Bronchial epithelial cell (primary cell): ENCODE data around the gene WDFY2. TPM values are rescaled to one million over a fixed set of nuclear protein-coding genes. Genes with fewer than 3 reads are reported as not detected.

Experiments used
- DNase-seq: peaks from one replicate; pipeline ENCODE4 v3.0.0-alpha.2; 2010; ENCODE audit warnings: low read depth
- FAIRE-seq: peaks from 2 replicates; lab custom pipeline; 2011; peaks lifted over from hg19 to GRCh38; lab: Jason Lieb, UNC
- H3K27me3 ChIP-seq: 2 replicates; pipeline ENCODE4 v1.5.1; 2011; ENCODE audit warnings: low read length; ENCODE audit not compliant: control insufficient read depth, insufficient read depth
- H3K36me3 ChIP-seq: 2 replicates; pipeline ENCODE4 v1.5.1; 2011; ENCODE audit warnings: low read length; ENCODE audit not compliant: control insufficient read depth, insufficient read depth
- H3K4me3 ChIP-seq: 2 replicates; pipeline ENCODE4 v1.5.1; 2011; ENCODE audit warnings: mild to moderate bottlenecking, low read depth, low read length, control low read depth
- total RNA-seq: library from RNA; depleted of rRNA; stranded (reverse); fragments of >200 nt; gene quantifications from 2 replicates; pipeline ENCODE4 v1.2.1, GENCODE V29; 2014
- TF ChIP-seq, protein P1 (sequence below): IDR thresholded peaks from 2 replicates; pipeline ENCODE4 v1.5.1; 2011; ENCODE audit warnings: mild to moderate bottlenecking, moderate library complexity, low read length, control low read depth, inconsistent platforms; ENCODE audit not compliant: insufficient read depth, severe bottlenecking

The WDFY2 gene
- total RNA-seq, 1 donor from 2014 or later, result 11.3 TPM

DNA sequence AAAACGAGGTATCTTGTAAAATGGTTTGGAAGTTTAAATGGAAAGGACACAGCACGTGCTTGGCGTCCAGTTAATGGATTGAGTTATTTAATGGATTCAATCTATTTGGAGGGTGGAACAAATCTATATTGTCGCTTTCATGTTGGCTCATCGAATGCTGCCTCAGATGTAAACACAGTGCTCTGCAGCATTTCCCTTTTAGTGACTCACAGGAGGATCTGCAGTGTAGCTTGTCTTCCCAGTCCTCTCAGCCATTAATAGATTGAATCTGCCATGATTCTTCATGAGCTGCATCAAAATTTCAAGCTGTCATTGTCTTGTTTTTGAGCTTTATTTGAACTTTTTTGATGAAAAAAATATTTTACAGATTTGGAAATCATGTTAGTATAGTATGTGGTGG, 175.0 kb downstream of the WDFY2 start:
- no peak overlapping the region for H3K4me3 ChIP-seq
- TF ChIP-seq, protein P1, sequence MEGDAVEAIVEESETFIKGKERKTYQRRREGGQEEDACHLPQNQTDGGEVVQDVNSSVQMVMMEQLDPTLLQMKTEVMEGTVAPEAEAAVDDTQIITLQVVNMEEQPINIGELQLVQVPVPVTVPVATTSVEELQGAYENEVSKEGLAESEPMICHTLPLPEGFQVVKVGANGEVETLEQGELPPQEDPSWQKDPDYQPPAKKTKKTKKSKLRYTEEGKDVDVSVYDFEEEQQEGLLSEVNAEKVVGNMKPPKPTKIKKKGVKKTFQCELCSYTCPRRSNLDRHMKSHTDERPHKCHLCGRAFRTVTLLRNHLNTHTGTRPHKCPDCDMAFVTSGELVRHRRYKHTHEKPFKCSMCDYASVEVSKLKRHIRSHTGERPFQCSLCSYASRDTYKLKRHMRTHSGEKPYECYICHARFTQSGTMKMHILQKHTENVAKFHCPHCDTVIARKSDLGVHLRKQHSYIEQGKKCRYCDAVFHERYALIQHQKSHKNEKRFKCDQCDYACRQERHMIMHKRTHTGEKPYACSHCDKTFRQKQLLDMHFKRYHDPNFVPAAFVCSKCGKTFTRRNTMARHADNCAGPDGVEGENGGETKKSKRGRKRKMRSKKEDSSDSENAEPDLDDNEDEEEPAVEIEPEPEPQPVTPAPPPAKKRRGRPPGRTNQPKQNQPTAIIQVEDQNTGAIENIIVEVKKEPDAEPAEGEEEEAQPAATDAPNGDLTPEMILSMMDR, result no peak
- H3K36me3 ChIP-seq, result peaks cover 31% of the 10 kb centered on the region
- no peaks in the 10 kb centered on the region for H3K27me3 ChIP-seq
- FAIRE-seq (no peak), DNase-seq (peak; percentile 17)

DNA sequence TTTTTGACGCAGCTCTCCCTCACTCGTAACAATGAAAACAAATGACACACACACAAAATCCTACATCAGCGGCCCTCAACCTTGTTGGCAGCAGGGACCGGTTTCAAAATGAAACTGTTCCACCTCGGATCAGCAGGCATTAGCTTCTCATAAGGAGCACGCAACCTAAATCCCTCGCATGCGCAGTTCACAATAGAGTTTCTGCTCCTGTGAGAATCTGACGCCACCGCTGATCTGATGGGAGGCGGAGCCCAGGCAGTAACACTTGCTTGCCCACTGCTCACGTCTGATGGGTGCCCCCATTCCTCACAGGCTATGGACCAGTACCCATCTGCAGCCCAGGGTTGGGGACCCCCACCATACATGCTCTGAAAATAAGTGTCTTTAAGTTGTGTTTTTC, 176.3 kb downstream of the WDFY2 start:
- H3K27me3 ChIP-seq, result no peaks in the 10 kb centered on the region
- FAIRE-seq (no peak), DNase-seq (no peak)
- TF ChIP-seq, protein P1, result no peak
- no peak overlapping the region for H3K4me3 ChIP-seq
- H3K36me3 ChIP-seq, result peaks cover 25% of the 10 kb centered on the region

DNA sequence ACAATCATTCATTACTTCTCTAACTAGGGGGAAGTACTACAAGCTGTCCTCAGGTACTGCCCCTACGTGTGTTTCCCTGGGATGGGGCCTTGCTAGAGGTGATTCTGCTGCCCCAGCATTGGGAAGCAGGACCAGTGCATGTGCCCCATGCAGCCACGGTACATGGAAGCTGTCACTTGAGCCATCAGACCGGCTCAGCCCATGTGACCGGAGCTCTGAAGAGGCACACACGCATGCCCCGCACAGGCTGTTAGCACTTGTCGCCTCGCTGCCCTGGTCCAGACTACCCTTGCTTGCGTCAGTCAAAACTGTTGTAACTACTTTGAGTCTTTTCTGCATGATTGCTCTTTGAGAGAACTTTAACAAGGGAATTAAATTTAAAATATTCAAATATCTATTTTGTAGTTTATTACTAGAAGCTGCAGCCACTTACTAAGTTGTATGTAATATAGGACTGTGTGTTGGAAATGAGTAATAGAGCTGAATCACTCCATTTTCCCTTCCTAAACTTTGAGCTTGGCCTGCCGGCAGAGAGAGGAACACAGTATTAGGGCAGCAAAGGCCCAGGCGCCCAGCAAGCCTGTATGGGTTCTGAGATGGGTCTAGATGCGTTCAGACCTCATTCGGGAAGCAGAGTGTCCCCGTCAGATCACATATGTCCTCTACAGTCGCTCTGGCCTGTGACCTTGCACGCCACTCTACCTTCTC, 177.5 kb downstream of the WDFY2 start:
- H3K36me3 ChIP-seq, result peaks cover 17% of the 10 kb centered on the region
- FAIRE-seq, result no peak

DNA sequence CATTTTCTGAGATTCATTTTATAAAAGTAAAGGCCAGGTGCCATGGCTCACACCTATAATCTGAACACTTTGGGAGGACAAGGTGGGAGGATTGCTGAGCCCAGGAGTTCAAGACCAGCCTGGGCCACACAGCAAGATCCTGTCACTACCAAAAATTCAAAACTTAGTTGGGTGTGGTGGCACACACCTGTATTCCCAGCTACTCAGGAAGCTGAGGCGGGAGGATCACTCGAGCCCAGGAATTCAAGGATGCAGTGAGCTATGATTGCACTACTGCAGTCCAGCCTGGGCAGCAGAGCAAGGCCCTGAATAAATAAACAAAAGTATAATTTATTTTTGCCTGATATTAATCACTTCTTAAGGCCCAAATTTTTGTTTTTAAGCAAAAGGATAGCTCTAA, 179.2 kb downstream of the WDFY2 start:
- H3K36me3 ChIP-seq, result peaks cover 12% of the 10 kb centered on the region

More for the DNA sequence above, 177.5 kb downstream of the WDFY2 start:
- no peak for DNase-seq
- TF ChIP-seq, protein P1, result no peak
- H3K27me3 ChIP-seq, result no peaks in the 10 kb centered on the region
- no peak overlapping the region for H3K4me3 ChIP-seq

DNA sequence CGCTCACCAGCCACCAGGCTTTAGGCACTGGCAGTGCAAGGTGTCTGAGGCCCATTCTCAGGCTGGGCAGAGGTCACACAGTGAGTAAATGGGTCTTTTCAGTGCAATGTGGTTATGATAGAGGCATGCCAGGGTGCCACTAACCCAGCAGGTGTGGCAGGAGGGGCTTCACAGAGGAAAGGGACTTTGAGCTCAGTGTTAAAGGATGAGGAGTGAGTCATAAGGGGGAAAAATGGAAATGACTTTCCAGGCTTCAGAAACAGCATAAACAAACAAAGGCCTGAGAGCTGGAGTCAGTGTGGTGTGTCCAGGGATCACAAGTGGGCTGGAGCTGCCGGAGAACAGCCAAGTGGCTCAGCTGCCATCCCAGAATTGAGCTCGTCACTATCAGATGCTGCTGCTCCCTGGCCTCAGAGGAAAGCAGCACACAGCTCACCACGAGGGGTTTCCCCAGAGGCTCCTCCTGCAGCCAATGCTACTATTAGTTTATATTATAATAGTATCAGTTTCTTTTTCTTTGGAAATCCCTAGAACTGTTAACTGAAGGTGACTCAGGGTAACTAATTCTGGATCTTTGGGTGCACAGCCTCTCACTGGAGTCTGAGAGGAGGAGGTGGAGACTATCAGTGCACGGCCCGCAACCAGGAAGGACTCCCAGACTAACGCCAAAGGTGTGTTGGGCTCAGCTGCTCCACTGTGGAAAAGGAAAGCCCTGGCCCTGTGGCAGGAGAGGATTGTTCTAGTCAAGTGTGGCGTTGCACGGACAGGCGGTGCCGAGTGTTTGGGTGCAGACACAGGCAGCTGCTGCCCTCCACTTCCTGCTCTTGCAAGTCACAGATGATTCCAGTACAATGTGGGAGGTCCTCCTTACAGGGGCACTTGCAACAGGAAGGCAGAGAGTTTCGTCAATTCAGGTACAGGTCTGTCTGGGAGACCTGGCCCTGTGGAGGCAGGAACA, 180.2 kb downstream of the WDFY2 start:
- Histone ChIP-seq H3K27me3 (no peaks in the 10 kb centered on the region), H3K36me3 (peaks cover 12% of the 10 kb centered on the region), H3K4me3 (no peak overlapping the region)
- FAIRE-seq (no peak), DNase-seq (peak; percentile 26)
- TF ChIP-seq, protein P1, result no peak

More for the DNA sequence above, 179.2 kb downstream of the WDFY2 start:
- Histone ChIP-seq H3K27me3 (no peaks in the 10 kb centered on the region), H3K4me3 (no peak overlapping the region)
- TF ChIP-seq, protein P1, result no peak
- DNase-seq (no peak), FAIRE-seq (no peak)
